GM18508 (cell line): ENCODE results near the gene ABI1.

ENCODE experiments used
- ATAC-seq: cut with Tn5 transposase; IDR thresholded peaks from one replicate; pipeline ENCODE4 v1.9.1; 2021; ENCODE audit warnings: moderate number of reproducible peaks; ENCODE audit not compliant: insufficient read depth, unreplicated experiment

The ABI1 gene

GRCh38 chr10:26725837-26726727, 134.7 kb downstream of the ABI1 start:
- no peak for ATAC-seq

DNA sequence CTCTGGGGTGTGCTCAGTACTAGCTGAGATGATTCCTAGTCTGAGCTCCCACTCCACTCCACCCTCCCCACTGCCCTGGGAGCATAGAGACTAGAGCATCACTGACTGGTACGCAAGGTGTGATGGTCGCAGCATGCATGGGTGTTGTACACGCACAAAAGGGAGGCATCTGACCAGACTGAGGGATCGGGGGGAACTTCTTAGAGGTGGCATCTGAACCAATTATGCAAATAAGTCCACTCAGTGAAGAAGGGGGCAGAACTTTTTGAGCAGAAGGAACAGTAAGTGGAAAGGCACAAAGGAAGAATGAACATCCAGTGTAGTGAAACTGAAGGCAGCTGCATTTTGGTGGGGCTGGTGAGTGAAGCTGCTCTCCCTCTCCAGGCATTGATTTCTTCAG, 137.7 kb downstream of the ABI1 start:
- no peak for ATAC-seq

DNA sequence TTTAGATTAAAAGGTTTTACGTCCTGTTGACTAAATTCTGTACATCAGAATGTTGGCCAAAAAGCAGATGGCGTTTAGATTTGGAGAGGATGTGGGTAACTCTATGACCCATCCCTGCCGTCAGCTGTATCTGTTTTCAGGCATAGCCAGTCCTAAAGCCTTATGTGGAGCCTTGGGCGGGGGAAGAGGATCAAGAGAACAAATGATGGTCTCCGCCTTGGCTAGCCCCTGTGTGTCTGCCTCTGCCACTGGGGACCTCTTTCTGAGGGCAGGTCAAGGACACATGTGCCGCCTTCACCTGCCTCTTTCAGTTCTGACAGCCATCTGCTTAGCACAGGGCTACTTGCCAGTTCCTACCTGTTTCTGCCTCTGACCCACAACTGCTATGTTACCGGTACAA, 139.2 kb downstream of the ABI1 start:
- ATAC-seq: no peak

- ATAC-seq: no peak
These were observed 143.3 kb downstream of the ABI1 start for GRCh38 chr10:26717476-26717875.

DNA sequence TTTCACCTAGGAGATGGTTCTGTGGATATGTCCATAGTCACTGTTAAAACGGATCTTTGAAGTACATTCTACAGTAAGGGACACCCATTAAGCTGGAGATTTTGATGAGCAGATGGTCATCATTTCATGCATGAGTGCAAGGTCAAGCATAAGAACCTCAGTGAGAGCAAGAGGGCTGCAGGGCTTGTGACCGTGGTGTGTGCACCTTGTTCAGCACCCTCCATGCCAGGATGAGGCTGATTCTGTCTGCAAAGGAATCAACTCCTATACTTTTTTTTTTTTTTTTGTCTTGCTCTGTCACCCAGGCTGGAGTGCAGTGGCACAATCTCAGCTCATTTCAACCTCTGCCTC, 145.6 kb downstream of the ABI1 start:
- no peak for ATAC-seq

- ATAC-seq: no peak
These were observed 146.2 kb downstream of the ABI1 start for GRCh38 chr10:26714415-26715136.

DNA sequence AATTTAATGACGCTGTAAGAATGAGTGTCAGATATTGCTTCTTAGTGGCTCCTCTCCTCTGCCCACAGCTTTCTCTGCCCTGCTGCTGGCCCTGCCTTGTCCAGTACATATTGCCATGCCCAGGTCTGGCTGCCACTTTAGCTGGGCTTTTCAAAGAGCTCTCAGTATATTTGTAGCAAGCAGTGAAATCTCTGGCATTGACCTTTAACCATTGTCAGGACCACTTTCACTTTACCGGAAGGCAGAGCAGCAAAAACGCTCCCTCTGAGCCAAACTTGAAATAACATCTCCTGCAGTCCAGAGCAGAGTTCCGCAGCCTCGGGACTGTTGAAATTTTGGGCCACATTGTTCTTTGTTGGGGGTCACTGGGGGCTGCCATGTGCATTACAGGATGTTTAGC, 149.4 kb downstream of the ABI1 start:
- ATAC-seq: no peak

DNA sequence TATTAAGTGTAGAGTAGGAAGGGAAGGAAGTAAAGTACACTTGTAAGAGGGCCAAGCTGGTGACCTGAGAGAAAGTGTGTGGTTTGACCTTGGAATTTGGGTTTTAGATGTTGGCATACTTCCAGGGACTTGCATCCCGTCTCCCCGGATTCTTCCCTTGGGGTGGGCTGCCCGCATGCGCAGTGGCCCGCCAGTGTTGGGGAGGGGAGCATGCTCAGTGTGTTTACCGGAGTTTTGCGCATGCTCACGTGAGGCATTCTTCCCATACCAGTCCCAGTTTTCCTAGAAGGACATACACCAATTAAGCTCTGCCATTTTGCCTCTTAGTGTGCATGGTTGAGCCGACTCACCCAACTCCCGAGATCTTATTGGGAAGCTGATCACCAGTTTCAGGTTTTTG, 153.8 kb downstream of the ABI1 start:
- no peak for ATAC-seq

DNA sequence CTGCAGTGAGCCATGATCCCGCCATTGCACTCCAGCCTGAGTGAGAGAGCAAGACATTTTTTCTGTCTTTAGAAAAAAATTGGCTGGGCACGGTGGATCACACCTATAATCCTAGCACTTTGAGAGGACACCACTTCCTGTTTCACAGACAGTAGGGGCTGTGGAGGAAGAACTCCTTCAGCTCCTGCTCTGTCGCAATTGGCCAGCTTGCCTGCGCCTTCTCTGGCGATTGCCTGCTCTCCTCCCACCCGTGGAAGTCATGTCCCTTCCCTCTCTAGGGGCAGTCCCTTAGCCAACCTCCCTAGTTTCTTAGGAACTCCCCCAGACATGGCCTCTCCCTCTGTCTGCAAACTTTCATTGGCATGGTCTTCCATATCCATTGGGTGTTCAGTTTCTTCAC, 154.6 kb downstream of the ABI1 start:
- ATAC-seq: no peak

DNA sequence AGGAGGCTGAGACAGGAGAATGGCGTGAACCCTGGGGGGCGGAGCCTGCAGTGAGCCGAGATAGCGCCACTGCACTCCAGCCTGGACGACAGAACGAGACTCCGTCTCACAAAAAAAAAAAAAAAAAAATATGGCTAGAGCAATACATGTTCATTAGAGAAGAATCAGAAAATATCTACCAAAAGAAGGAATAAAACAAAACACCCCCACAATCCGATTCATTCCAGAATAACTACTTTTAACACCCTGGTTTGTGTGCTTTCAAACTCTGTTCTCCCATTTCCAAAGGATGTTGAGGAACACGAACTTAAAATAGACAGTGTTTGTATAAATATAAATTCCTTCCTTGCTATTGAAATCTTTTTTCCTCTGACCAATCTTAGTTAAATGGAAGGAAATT, 156.8 kb downstream of the ABI1 start:
- ATAC-seq: no peak

DNA sequence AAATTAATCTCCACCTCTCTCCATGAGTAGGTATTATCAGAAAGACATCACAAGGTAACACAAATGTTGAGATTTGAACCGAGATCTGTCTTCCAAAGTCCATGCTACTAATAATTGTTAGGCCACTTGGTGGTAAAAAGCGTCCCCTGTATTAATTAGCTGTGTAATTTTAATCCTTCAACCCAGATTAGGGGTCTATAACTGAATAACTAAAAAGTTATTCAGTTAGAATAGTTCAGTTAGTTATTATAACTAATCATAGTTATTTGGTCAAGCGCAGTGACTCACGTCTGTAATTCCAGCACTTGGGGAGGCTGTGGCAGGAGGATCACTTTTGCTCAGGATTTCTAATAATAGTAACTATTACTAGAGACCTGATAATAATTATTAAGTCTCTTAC, 157.7 kb downstream of the ABI1 start:
- ATAC-seq: no peak

- no peak for ATAC-seq
These were observed 159.7 kb downstream of the ABI1 start for GRCh38 chr10:26700884-26701630.

- no peak for ATAC-seq
These were observed 161.1 kb downstream of the ABI1 start for GRCh38 chr10:26699631-26700030.

DNA sequence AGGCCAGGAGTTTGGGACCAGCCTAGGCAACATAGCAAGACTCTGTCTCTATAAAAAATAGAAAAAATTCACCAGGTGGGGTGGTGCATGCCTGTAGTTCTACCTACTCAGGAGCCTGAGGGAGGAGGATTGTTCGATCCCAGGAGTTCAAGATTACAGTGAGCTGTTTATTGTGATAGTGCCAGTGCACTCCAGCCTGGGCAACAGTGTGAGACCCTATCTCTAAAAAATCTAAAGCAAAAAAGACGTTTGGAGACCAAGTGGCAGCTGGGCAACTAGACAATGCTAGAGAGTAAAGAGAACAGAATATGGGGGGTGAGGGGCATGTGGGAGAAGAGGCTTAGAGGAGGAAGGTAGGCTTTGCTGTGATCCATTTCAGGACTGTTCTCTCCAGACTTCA, 161.8 kb downstream of the ABI1 start:
- ATAC-seq: no peak

DNA sequence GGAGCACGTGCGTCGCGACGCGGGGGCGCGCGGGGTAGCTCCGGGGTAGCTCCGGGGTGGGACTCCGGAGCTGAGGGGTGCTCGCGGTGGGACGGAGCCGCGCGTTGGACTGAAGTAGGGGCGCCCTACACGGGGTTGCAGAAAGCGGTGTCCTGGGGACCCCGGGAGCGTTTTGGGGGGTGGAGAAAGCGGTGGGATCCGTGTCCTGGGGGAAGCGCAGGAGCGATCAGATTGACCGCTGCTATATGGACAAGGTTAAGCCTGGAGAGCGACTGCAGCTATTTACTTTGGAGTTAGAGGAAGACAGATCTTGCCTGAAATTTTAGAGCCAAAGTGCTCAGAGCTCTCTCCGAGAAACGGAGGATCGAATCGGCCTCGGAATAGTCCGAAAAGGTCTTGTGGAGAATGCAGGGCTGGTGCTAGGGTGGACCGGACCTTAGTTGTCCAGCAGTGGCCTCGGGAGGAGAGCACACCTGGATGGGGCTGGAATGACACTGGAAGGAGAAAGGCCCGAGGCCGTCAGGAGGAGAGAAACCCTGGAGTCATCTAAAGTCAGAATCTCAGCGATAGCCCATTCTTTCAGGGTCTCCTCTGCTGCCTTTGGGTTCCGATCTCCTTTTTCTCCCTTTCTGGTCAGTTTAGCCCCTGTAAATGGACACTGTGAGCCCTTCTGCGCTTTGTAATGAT, 162.7 kb downstream of the ABI1 start:
- no peak for ATAC-seq

DNA sequence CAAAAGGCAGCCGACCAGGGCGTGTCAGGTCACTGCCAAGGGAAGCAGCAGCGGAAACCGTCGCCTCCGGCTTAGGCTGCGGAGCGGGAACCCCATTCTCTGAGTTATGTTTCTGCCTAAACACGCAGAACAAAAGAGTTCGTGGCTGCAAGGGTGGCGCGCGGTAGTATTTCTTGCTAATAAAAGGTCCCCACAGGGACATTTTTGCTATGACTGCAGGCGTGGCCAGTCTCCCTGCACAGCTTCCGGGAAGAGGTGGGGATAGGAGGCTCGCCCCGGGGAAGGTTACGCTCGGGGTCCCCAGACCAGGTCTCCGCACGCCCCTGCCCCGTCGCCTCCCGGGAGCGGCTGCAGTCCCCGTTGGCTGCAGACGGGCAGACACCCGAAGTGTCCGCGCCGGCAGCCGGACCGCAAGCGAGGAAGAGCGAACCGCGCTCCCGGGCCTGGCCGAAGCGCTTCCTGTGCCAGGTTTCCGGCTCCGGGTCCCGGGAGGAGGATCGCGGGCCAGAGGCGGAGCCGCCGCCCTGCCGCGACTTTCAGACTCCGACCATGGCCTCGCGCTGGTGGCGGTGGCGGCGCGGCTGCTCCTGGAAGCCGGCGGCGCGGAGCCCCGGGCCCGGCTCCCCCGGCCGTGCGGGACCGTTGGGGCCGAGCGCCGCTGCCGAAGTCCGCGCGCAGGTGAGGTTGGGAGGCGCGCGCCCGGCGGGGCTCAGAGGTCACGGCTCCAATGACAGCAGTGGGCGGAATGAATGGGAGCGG, 163.4 kb downstream of the ABI1 start, which contains the start of gene PDSS1:
PDSS1 (plus strand) TSS at position 539 of the 759 bp plus-strand sequence; CDS start at position 550, 11 bp downstream.
- peak; percentile 49 for ATAC-seq

- ATAC-seq: no peak
These were observed 164.0 kb downstream of the ABI1 start for GRCh38 chr10:26696786-26697162.
